GM19099 (cell line): ENCODE data around the gene DDX60.

Source experiments
- POLR2A ChIP-seq: IDR thresholded peaks from 3 replicates; pipeline ENCODE4 v1.6.1; 2011; ENCODE audit warnings: low read depth; ENCODE audit not compliant: insufficient read length; ENCODE audit errors: extremely low read depth

Gene DDX60

DNA sequence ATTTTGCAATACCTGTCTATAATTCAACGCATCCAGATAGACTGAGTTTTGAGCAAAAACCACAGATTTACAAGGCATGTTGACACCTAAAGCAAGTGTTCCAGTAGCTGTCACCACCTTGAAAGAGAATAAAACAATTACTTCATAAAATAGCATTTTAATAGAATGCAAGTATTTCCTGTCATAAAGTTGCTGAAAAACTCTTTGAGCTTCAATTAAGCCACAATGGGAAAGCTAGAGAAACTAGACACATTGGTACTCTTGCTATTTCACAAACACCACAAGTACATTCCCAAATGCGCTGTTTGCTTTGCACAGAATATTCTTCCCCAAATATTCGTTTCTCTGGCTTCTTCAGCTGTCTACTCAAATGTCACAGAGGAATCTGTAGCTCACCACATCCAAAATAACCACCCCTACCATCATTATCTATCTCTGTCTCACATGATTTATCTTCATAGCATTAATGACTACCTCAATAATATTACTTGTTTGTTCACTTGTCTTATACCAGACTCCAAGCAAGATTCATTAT is 70.3 kb downstream of the DDX60 start:
- no peak for TF ChIP-seq POLR2A

DNA sequence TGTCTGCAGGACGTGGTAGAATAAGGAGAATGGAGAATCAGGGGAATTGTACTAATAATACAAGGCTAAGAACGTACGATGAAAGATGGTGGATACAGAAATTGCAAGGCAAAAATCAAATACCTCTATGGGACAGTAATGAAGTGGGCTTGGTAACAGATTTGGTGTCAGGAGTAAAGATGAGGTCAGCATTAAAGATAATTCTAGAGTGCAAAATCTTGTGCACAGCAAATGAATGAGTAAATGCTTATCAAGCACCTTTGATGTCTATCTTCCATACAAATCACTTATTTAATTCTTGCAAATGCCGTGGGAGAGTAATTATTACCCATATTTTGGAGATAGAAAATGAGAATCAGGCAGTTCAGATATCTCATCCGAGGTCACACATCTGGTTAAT is 70.9 kb downstream of the DDX60 start:
- no peak for TF ChIP-seq POLR2A

DNA sequence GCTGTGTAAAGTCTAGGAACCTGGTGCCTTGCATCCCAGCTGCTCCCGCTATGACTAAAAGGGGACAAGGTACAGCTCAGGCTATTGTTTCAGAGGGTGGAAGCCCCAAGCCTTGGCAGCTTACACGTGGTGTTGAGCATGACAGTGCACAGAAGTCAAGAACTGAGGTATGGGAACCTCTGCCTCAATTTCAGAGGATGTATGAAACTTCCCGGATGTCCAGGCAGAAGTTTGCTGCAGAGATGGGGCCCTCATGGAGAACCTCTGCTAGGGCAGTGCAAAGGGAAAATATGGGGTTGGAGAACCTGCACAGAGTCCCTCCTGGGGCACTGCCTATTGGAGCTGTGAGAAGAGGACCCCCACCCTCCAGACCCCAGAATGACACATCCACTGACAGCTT is 76.6 kb downstream of the DDX60 start:
- no peak for TF ChIP-seq POLR2A

DNA sequence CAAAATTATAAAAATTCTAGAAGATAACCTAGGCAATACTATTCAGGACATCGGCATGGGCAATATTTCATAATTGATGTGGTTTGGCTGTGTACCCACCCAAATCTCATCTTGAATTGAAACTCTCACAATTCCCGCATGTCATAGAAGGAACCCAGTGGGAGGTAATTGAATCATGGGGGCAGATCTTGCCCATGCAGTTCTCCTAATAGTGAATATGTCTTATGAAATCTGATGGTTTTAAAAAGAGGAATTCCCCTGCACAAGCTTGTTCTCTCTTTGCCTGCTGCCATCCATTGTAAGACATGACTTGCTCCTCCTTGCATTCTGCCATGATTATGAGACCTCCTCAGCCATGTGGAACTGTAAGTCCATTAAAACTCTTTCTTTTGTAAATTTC is 77.7 kb downstream of the DDX60 start:
- TF ChIP-seq POLR2A = no peak

DNA sequence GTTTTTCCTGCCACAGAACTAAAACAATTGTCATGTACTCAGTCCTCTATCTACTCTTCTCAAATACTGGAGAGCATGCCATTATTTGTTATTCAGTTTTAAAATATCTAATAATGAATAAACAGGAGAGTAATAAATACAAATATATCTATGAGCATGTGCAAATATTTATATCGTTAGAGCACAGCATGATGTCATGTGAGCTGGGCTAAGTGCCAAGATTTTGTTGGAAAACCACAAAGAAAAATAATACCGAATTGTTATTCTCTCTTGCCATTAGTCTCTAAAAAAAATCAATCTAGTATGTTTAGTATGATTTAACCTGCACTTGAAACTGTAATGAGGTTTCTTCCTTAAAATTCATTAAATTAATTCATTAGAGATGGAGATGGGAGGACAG is 97.3 kb downstream of the DDX60 start:
- no peak for TF ChIP-seq POLR2A

DNA sequence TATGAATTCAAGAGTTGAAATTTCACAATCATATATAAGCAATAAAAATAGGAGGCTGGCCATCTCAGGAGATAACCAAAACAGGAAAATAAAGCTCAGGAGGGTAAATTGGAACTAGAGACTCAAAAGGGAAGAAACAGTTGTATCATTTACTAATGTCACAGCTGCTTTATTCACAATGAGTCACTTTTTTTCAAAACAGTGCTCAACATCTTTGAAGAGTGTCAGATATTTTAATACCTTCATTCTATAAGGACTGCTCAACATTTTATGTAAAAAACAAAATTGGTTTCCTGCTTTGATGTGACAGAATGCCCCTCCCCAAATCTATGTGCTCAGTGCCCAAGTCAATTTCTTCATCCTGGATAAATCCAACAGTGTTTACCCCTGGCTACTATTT is 97.7 kb downstream of the DDX60 start:
- no peak for TF ChIP-seq POLR2A

DNA sequence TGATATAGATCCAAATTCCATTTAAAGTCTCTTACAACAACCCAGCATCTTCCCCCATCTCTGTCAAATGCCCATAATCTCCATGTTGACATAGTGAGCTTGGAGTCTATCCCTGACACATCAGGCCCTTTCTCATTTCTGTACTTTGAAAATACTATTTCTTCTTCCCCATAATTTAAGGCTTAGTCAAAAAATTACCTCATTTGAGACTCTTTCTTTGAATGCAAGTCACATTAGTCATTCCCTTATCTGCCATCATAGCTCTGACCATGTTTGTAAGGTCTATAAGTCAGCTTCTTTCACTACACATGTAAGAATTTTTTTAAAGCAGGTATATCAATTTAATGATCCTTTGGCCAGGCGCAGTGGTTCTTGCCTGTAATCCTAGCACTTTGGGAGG is 99.9 kb downstream of the DDX60 start:
- TF ChIP-seq POLR2A = no peak

DNA sequence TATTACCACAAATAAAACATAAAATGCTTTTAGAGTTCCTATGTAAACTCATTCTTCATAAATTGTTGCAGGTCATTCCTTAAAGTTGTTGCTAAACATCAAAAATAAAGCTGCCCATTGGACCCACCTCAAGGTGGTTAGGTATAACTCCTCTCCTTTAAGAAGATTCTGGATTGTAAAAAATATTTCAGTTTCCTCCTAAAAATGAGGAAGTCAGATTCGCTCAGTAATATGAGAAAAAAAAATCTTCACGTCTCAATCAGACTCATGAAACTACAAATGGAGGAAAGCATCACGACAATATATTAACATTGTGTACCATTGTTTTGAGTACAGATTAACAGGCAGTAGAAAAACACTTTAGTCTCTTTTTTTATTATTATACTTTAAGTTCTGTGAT is 105.9 kb downstream of the DDX60 start:
- no peak for TF ChIP-seq POLR2A

DNA sequence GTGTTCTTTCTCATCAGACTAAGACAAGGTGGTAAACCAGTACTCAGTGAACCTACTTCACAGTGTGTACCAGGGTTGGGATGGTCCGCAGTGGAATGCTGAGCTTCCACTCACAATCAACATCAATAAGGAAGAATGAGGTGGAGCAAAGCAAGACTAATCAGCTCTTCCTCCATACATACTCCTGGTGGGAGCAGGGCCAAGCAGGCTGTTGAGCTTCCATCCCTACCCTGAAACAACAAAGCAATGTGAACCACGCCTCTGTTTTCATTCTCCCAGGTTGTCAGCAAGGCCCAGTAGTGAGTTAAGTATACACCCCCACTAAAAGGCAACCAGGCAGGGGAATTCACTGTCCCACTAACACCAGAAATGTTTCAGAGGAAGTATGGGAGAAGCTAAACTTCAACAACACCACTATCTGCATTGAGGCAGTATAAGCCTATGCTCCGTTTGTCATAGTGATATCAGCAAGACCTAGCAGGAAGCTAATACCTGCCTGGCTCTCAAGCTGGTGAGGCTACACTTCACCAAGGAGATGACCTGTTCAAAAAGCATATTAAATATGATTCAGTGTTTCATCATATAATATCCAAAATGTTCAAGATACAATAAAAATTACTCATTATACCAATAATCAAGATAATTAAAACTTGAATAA is 109.5 kb downstream of the DDX60 start:
- TF ChIP-seq POLR2A = no peak

DNA sequence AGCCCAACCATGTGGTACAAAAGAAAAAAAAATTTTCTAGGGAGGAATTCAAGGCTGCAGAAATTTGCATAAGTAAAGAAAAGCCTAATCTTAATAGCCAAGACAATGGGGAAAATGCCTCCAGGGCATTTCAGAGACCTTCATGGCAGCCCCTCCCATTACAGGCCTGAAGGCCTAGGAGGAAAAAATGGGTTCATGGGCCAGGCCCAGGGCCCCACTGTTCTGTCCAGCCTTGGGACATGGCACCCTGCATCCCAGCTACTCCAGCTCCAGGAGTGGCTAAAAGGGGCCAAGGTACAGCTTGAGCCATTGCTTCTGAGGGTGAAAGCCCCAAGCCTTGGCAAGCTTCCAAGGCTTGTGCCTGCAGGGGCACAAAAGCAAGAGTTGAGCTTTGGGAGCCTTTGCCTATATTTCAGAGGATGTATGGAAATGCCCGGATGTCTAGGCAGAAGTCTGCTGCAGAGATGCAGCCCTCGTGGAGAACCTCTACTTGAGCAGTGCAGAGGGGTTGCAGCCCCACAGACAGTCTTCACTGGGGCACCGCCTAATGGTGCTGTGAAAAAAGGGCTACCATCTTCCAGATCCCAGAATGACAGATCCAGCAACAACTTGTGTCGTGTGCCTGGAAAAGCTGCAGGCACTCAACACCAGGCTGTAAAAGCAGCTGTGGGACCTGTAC is 115.2 kb downstream of the DDX60 start:
- no peak for TF ChIP-seq POLR2A

DNA sequence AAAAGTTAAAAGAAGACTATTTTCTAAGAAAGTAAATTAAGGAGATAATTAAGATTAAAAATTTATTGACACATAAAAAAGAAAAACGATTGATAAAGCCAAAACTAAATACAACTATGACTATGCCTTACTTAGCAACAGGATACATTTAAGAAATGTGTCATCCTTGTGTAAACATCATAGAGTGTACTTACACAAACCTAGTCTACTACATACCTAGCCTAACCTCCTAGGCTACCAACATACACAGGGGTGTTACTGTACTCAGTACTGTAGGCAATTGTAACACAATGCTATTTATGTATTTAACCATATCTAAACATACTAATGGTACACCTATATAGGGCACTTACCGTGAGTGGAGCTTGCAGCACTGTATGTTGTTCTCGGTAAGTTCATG is 117.9 kb downstream of the DDX60 start:
- TF ChIP-seq POLR2A = no peak

DNA sequence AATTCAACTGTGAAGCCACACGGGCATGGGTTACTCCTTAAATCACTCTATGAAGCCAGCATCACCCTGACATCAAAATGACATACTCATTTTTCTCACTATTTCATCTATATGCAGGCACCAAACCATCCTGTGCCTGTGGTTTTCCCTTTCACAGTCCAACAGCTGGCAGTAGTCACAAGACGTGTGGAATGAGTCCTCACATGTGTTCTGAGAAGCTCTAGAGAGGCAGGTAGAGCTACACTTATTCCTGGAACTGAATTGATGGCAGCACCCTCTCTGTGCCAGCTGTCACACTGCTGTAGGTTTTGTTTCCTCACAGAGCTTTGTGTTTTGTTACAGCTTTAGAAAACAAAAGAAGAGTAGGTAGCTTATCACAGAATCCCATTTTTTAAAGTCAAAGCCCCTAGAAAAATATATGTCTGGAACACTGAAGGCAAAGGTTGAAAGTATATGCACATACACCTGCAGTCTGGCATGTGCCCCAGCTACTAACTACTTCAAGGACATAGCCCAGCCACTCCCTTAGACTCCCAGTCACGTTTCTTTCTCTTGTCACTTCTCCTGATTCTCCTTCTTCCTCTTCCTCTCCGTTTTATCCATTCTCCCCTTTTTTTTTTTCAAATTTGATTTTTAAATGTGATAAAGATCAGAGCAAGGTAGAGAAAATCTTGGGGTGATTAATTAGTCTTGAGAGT is 119.1 kb downstream of the DDX60 start:
- no peak for TF ChIP-seq POLR2A

DNA sequence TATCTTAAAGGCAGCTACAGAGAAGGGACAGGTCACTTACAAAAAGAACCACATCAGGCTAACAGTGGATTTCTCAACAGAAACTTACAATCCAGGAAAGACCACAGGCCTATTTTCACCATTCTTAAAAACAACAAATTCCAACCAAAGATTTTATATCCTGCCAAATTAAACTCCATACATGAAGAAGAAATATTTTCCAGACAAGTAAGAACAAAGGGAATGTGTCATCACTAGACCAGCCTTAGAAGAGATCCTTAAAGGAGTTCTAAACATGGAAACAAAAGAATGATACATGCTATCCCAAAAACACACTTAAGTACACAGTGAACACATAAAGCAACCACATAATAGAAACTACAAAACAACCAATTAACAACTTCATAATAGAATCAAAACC is 120.6 kb downstream of the DDX60 start:
- TF ChIP-seq POLR2A = no peak

DNA sequence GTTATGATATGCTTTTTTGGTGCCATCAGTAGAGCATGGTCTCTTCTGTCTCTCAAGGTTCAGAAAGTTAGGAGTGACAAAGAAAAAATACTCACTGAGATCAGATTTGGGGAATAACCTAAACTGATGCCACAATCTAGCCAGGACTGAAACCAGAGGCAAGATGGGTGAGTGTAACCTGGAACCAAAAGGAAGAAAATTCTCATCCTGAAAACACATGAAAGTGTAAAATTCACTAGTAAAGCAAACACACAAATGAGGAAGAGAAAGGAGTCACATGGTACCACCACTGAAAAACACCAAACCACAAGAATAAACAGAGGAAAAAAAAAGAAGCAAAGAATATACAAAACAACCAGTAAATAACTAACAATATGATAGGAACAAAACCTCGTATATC is 129.8 kb downstream of the DDX60 start:
- no peak for TF ChIP-seq POLR2A

DNA sequence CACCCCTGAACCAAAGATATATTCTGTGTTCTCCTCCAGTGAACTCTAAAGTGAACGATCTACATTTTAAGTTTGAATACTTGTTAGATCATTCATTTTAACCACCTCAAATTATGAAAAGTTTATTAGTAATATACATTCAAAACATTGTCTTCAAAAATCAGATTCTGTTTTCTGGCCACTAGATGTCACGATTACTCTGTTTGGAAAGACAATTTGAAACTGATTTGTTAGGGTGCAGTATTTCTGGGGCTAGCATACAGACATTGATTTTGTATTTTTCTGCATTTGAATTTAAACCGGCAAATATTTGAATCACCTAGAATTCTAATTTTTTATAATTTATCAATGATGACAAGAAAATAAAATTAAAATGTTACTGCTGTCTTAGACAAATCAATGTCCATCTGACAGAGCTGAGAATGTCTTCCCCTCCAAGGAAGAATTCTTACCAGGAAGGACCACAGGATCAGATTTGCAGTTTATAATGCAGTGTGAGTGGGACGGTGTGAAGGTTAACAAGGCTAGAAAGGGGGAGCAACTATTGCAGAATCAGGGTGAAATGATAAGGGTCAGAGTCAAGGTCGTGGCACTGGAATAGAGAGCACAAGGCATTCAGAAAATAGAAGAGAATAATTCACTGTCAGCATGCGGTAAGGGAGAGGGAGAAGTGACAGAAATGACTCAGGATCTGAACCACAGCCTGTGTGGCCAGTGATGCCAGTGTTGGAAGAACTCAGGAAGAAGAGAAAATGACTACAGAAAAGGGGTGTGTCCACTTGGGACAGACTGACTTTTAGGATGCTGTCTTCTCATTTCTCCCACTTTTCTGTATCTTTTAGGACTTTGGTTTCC is 134.6 kb downstream of the DDX60 start:
- no peak for TF ChIP-seq POLR2A
